Naive B cell (primary cell): ENCODE measurements around the gene SPTBN5. TPM values are rescaled to one million over a fixed set of nuclear protein-coding genes. Genes with fewer than 3 reads are reported as not detected.
"Not testable (repeated sequence)": the region's sequence is repeated elsewhere in the genome, so short reads cannot be mapped to it uniquely, and the experiment has no call there.

Source experiments
- ATAC-seq, 2 donors: fragments of 150-1000 bp; cut with Tn5 transposase; 2 replicates each; pipeline ENCODE4 v1.10.0; 2021; ENCODE audit warnings: low read depth in 2 of 2, mild to moderate bottlenecking in 2 of 2, moderate library complexity in 2 of 2
- DNase-seq: peaks from one replicate; pipeline ENCODE4 v3.0.0; 2022
- H3K27ac Mint-ChIP-seq, 6 donors: one replicate each; pipeline ENCODE4 v1.8.0; 2020 to 2022; ENCODE audit warnings: mild to moderate bottlenecking in 6 of 6, mixed read lengths in 6 of 6, moderate library complexity in 5 of 6, inconsistent platforms in 2 of 6
- H3K27me3 Mint-ChIP-seq, 3 donors: one replicate each; pipeline ENCODE4 v1.8.0; 2021 to 2022; ENCODE audit warnings: mixed read lengths in 3 of 3, mild to moderate bottlenecking in 1 of 3
- H3K36me3 Mint-ChIP-seq, 2 donors: one replicate each; pipeline ENCODE4 v1.8.0; 2020 to 2022; ENCODE audit warnings: mixed read lengths in 2 of 2, inconsistent platforms in 1 of 2, mild to moderate bottlenecking in 1 of 2
- H3K4me1 Mint-ChIP-seq, 3 donors: one replicate each; pipeline ENCODE4 v1.8.0; 2020 to 2022; ENCODE audit warnings: mixed read lengths in 3 of 3, inconsistent platforms in 1 of 3, mild to moderate bottlenecking in 1 of 3, moderate library complexity in 1 of 3
- H3K4me3 Mint-ChIP-seq, 8 donors: one replicate each; pipeline ENCODE4 v1.8.0; 2020 to 2022; ENCODE audit warnings: mild to moderate bottlenecking in 8 of 8, mixed read lengths in 8 of 8, moderate library complexity in 8 of 8, inconsistent platforms in 2 of 8
- H3K9me3 Mint-ChIP-seq, 7 donors: one replicate each; pipeline ENCODE4 v1.8.0; 2020 to 2022; ENCODE audit warnings: mixed read lengths in 7 of 7, mild to moderate bottlenecking in 5 of 7, inconsistent platforms in 2 of 7, moderate library complexity in 1 of 7
- polyA plus RNA-seq, 6 donors: library from polyadenylated mRNA; unstranded; fragments of 300-500 nt; fragmentation: Illumina TruSeq; gene quantifications; one replicate each; pipeline ENCODE4 v1.2.3, GENCODE V29; 2021; ENCODE audit warnings: low read depth in 6 of 6

SPTBN5 gene
- polyA plus RNA-seq, 6 donors from 2014 or later = not detected

DNA sequence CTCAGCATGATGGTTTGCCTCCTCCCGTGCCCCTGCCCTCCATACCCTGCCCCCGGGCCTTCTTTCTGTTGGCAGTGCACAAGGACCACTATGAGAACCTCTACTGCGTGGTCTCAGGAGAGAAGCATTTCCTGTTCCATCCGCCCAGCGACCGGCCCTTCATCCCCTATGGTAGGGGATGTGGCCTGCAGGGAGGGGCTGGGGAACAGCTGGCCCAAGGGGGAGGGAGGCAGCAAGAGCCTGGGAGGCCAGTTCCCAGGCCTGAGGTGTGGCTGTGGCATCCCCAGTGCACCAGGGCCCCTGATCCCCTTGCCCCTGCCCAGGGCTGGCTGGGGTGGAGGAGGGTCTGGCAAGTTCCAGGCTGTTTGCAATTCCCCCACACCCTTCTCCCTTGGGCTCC, 57.8 kb downstream of the SPTBN5 start:
- Mint-ChIP-seq H3K9me3 (no peaks in the 10 kb centered on the region), H3K4me1 (peaks cover 20 to 24% (median 24%) of the 10 kb centered on the region in 3 donors), H3K36me3 (no peaks in the 10 kb centered on the region), H3K27me3 (no peaks in the 10 kb centered on the region), H3K27ac (no peak overlapping the region), H3K4me3 (no peak overlapping the region)
- DNase-seq (no peak), ATAC-seq (no peak)

DNA sequence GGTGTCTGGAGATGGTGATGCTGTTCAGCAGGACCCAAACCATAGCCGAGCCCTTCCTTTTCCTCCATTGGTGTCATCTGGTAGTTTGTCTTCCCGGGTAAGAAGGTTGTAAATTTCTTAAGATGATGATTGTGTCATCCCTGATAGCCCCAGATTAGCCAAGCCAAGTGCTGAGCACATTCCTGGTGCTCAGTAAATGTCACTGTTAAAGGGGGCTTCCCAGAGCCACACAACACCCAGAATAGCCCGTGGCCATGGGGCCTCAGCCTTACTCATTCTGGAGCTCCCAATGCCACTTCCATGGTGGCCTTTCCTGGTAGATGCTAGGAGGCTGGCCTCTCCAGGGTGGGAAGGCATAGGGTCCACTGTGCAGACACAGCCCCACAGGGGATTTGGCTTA, 59.8 kb downstream of the SPTBN5 start:
- no peaks in the 10 kb centered on the region for H3K9me3 Mint-ChIP-seq
- peak overlapping the region in 1 of 6 donors; percentile 3 for H3K27ac Mint-ChIP-seq
- ATAC-seq (no peak), DNase-seq (no peak)
- peaks cover 24 to 34% (median 24%) of the 10 kb centered on the region in 3 donors for H3K4me1 Mint-ChIP-seq
- H3K27me3 Mint-ChIP-seq = no peaks in the 10 kb centered on the region
- no peak overlapping the region for H3K4me3 Mint-ChIP-seq
- no peaks in the 10 kb centered on the region for H3K36me3 Mint-ChIP-seq

DNA sequence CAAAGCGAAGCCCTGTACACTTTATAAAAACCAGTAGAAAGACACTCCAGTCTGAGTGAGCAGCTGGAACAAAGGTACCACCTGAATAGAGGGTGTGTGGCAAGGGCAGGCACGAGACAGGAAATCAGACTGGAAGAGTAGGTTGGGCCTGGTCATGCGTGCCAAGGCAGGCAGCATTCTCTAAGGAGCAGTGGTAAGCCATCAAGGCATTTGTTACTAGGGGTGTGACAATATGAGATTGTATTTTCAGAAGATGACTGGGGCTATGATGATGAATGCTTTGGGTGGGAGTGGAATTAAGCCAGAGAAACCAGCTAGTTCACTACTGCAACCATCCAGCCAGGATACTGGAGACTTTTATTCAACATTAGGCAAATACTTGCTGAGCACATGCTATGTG, 61.0 kb downstream of the SPTBN5 start:
- Mint-ChIP-seq H3K4me1 (peaks cover 33 to 44% (median 33%) of the 10 kb centered on the region in 3 donors), H3K9me3 (no peaks in the 10 kb centered on the region), H3K27ac (peak overlapping the region in 2 of 6 donors; percentile 13 to 47), H3K36me3 (no peaks in the 10 kb centered on the region), H3K27me3 (no peaks in the 10 kb centered on the region), H3K4me3 (peak overlapping the region in 1 of 8 donors; percentile 8)
- DNase-seq (no peak), ATAC-seq (peak in 1 of 2 donors; percentile 11)

DNA sequence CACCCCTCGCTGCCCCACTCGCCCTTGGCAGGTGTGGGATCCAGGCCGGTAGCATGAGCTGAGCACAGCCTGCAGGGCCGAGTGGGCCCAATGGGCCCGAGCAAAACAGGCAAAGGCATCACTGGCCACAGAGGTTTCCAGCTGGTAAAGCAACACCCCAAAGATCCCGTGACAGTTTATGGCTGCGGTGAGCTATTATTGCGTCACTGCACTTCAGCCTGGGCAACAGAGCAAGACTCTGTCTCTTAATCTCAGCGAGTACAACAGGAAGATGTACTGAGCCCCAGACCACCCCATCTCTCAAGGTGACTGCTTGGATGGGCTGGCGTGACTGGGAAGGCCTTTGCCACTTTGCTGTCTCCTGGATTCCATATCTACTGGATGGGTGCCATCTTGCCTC, 61.6 kb downstream of the SPTBN5 start:
- no peak for ATAC-seq
- H3K27ac Mint-ChIP-seq = peak overlapping the region in 1 of 6 donors; percentile 33
- no peaks in the 10 kb centered on the region for H3K27me3 Mint-ChIP-seq
- no peaks in the 10 kb centered on the region for H3K9me3 Mint-ChIP-seq
- DNase-seq = no peak
- H3K4me3 Mint-ChIP-seq = peak overlapping the region in 1 of 8 donors; percentile 33
- H3K36me3 Mint-ChIP-seq = no peaks in the 10 kb centered on the region
- H3K4me1 Mint-ChIP-seq = peaks cover 33 to 47% (median 36%) of the 10 kb centered on the region in 3 donors

DNA sequence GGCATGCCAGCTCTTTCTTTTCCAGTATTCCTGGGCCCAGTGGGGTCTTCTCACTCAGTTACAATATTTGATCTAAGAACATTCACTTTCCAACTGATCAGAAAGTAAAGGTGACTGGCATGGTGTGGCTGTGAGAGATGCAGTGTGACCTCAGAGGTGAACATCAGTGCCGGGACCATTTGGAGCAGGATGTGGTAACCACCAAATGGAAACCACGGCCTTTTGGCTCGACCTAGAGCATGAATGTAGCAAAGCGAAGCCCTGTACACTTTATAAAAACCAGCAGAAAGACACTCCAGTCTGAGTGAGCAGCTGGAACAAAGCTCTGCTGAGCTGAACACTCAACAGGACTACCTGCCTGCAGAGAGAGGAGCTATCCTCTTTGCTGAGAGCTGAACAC, 62.6 kb downstream of the SPTBN5 start:
- H3K27ac Mint-ChIP-seq = peak overlapping the region in 3 of 6 donors; percentile 52 to 75 (median 74)
- ATAC-seq, H3K9me3 Mint-ChIP-seq, H3K36me3 Mint-ChIP-seq, H3K27me3 Mint-ChIP-seq, DNase-seq: not testable (repeated sequence)
- H3K4me3 Mint-ChIP-seq = peak overlapping the region in 1 of 8 donors; percentile 48
- H3K4me1 Mint-ChIP-seq = peaks cover 33 to 48% (median 40%) of the 10 kb centered on the region in 3 donors

DNA sequence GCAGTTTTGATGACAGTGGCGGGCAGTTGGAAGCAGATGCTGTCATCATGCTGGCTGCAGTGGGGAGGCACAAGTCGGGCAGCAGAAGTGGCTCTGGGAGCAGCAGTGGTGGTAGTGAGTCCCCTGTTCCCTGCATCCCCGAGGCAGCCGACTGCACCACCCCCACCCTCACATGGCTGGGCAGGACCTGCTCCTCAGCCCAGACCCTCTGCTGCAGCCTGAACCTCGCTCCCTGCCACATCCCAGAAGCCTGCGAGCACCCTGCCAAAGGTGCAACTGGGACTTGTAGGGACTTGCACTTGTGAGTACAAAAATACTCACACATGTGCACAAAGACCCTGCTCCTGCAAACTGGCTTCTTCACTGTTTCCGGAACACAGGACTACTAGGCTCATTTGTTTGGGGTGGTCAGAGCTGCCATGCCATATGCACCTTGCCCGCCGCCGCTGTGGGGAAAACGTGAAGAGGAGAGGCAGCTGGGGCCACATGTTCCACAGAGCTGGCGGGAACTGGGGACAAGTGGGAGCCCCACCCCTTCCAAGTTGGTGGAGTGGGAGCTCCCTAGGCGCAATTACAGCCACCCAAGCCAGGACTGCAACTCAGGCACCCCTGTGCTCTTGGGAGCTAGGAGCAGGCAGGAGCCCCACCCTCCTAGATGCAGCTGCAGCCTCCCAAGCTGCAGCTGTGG, 63.8 kb downstream of the SPTBN5 start:
- H3K4me3 Mint-ChIP-seq = peak overlapping the region in 1 of 8 donors; percentile 20
- H3K27ac Mint-ChIP-seq = no peak overlapping the region
- H3K4me1 Mint-ChIP-seq = peaks cover 22 to 48% (median 40%) of the 10 kb centered on the region in 3 donors
- ATAC-seq (no peak), DNase-seq (no peak)
- no peaks in the 10 kb centered on the region for H3K27me3 Mint-ChIP-seq
- H3K36me3 Mint-ChIP-seq = no peaks in the 10 kb centered on the region
- no peaks in the 10 kb centered on the region for H3K9me3 Mint-ChIP-seq

DNA sequence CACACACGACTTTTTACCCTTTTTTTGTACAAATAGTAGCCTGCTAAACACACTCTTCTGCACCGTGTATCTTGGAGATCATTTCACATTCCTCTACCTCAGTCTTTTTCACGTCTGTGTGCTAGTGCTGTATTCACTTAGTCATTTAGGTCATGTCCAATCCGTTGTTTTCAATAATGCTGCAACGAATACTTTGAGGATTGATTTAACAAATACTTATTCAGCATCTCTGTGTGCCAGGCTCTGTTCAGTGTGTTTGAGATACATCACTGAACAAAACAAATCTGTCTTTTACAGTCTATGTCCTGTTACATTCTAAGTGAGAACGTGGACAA, 65.1 kb downstream of the SPTBN5 start:
- DNase-seq = no peak
- Mint-ChIP-seq H3K27ac (peak overlapping the region; percentile 2 to 96 (median 90)), H3K4me1 (peaks cover 22 to 48% (median 35%) of the 10 kb centered on the region in 3 donors), H3K9me3 (no peaks in the 10 kb centered on the region), H3K36me3 (no peaks in the 10 kb centered on the region), H3K27me3 (no peaks in the 10 kb centered on the region), H3K4me3 (peak overlapping the region; percentile 83 to 98 (median 94))
- ATAC-seq = no peak

DNA sequence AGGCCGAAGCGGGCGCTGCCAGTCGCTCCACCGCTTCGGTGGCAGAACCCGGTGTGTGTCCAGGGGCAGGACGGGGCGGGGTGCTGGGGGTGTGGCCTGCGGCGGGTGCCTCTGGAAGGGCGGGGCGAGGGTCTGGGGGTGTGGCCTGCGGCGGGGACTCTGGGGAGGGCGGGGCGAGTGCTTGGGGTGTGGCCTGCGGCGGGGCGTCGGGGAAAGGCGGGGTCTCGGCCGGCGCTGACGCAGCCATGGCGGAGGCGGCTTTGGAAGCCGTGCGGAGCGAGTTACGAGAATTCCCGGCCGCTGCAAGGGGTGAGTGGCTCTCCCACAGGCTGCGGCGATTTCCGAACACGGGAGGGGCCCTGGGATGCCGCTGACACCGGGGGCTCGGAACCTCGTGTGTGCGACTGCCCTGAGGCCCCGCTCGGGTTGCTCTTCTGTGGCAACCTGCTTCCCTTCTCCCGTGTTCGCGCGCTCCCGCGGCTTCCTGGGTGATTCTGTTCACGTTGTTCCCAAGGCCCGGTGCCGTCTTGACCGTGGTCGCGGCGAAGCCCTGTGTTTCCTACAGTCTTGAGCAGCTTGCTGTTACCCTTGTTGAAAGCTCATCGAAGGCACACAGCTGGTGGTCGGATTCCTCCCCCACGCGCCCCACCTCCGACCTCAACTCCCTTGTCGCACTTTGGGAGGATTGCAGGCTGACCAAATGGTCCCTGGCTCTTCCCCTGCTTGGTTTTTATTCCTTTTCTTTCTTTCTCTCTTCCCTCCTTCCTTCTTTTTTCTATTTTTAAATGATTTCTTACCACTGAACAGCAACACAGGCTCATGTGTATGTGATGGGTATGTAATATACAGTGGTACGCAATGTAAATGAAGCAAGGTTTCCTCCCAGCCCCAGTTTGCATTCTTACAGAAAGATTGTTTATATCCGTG, 65.7 kb downstream of the SPTBN5 start, which contains the start of gene JMJD7:
TSS of gene JMJD7 (plus strand) at position 213 of the 927 bp plus-strand sequence. CDS start at position 246, 33 bp downstream.
- H3K4me3 Mint-ChIP-seq = peak within 1 kb of the TSS; percentile 83 to 98 (median 94)
- peak within 1 kb of the TSS; percentile 83 to 96 (median 91) for H3K27ac Mint-ChIP-seq
- H3K9me3 Mint-ChIP-seq = no peaks in the 10 kb centered on the region
- H3K4me1 Mint-ChIP-seq = peaks cover 22 to 44% (median 31%) of the 10 kb centered on the region in 3 donors
- ATAC-seq (peak; percentile 90 to 94), DNase-seq (peak; percentile 88)
- H3K36me3 Mint-ChIP-seq = no peaks in the 10 kb centered on the region
- no peaks in the 10 kb centered on the region for H3K27me3 Mint-ChIP-seq

DNA sequence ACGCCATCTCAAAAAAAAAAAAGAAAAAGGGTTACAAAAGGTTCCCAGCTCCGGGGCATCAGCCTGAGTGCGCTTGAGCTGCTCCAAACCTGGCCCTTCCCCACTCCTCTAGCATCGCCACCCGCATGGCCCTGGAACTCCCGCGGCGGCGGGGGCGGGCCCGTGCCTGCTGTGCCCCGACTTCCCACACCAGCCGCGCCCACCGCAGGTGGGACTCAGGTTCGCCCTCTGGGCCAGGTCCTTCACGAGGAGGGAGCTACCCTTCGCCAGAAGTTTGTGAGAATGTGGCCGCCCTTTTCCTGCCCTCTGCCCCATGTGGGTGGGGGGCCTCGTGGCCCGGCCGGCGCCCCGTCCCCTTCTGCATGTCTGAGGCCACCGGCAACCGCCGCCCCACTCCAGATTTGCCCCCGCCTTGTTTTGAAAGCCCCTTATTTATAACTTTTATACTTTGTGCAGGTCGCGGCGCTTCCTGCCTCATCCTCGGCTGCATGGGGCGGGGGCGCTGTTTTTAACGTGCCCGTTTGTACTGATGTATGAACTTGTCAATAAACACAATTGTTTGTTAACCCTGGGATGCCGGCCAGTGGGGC, 66.5 kb downstream of the SPTBN5 start:
- Mint-ChIP-seq H3K4me1 (peaks cover 15 to 36% (median 23%) of the 10 kb centered on the region in 3 donors), H3K36me3 (no peaks in the 10 kb centered on the region), H3K27me3 (no peaks in the 10 kb centered on the region), H3K4me3 (peak overlapping the region; percentile 83 to 98 (median 94)), H3K27ac (peak overlapping the region; percentile 49 to 95 (median 89)), H3K9me3 (no peaks in the 10 kb centered on the region)
- DNase-seq = no peak
- peak; percentile 17 to 25 for ATAC-seq

DNA sequence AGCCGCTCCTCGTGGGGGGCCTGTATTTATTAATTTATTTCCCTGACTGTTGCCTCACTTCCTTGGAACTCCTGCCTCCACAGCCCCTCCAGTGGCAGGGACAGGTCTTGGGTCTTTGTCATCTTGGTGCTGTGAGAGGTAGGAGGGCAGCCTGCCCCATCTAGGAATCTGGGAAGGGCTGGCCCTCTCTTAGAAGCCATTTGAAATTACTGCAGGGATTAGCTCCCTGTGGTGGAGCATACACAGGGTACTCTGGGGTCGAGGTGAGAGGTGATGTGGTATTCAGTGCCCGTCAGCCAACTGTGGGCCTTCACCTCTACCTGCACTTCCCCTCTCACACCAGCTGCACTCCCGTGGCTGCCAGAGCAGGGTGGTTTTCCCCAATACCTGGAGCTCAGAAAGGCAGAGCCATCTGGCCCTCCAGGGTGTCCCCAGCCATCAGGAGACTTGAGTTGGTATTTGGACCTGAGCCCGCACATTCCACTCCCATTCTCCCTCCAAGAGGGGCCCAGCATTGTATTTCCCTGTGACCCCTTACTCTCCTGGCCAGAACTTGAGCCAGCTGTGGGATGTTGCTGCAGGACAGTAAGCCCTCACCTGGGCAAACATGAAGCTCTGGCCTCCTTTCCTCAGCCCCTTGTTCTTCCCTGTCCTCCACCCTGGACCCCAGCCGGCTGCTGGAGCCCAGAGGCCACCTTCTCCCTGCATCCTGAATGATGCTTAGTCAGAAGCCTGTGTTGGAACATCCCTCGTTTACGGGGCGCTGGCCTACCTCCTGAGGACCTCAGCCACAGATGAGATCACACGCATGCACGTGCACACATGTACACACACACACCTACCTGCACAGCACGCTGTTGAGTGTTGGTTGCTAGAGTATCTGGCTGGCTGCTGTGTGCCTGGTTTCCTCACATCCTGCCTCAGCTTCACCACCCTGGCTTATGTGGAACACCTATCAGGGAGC, 68.0 kb downstream of the SPTBN5 start:
- Mint-ChIP-seq H3K9me3 (no peaks in the 10 kb centered on the region), H3K4me1 (peaks cover 9 to 24% (median 19%) of the 10 kb centered on the region in 3 donors), H3K36me3 (no peaks in the 10 kb centered on the region), H3K27me3 (no peaks in the 10 kb centered on the region), H3K27ac (peak overlapping the region in 3 of 6 donors; percentile 31 to 89 (median 67)), H3K4me3 (peak overlapping the region in 7 of 8 donors; percentile 49 to 98 (median 94))
- no peak for DNase-seq
- ATAC-seq = no peak

DNA sequence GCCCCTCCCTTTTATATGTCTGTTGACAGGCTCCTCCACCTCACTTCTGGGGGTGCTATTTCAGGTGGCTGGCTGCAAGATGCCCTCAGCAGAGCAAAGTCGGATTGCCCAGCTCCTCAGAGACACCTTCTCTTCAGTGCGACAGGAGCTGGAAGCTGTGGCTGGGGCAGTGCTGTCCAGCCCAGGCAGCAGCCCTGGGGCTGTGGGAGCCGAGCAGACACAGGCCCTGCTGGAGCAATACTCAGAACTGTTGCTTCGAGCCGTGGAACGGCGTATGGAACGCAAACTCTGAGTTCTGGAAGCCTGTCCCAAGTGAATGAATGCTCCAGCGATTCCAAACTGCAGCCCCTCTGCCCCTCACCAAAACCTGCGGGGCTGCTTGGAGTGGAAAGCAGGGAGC, 68.7 kb downstream of the SPTBN5 start:
- H3K27me3 Mint-ChIP-seq = no peaks in the 10 kb centered on the region
- ATAC-seq (no peak), DNase-seq (no peak)
- peaks cover 9 to 24% (median 19%) of the 10 kb centered on the region in 3 donors for H3K4me1 Mint-ChIP-seq
- H3K36me3 Mint-ChIP-seq = no peaks in the 10 kb centered on the region
- H3K9me3 Mint-ChIP-seq = no peaks in the 10 kb centered on the region
- H3K4me3 Mint-ChIP-seq = peak overlapping the region in 2 of 8 donors; percentile 9 to 45
- peak overlapping the region in 1 of 6 donors; percentile 89 for H3K27ac Mint-ChIP-seq

DNA sequence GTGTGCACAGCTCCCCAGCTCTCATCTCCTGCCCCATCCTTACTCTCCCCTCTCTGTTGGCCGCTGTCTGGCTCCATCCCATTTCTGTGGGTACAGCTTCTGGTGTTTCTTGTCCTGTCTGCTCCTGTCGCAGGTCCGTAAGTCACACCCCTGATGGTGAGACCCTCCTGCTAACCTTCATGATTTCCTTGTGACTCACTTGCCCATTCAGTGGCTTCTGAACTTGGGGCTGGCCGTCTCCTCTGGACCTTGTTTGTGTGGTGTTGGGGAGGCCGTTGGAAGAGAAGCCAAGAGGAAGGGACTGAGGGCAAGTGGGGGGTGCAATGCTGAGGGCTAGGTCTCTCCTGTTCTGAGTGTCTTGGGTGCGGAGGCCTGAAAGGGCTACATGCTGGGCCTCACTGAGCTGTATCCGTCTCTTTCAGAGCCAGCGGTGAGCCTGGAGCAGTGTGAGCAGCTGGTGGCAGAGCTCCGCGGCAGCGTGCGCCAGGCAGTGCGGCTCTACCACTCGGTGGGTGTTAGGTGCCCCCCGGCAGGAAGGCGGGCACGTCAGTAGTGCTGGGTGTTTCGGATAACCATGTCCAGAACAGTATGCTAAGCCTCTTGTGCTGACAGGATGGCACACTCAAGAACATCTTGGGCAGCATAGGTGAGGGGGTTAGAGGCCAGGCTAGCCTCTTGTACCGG, 69.6 kb downstream of the SPTBN5 start:
- Mint-ChIP-seq H3K9me3 (no peaks in the 10 kb centered on the region), H3K27ac (peak overlapping the region in 1 of 6 donors; percentile 57), H3K27me3 (no peaks in the 10 kb centered on the region), H3K4me1 (peaks cover 9 to 17% (median 17%) of the 10 kb centered on the region in 3 donors), H3K4me3 (peak overlapping the region in 1 of 8 donors; percentile 45), H3K36me3 (peaks cover 0 to 7% of the 10 kb centered on the region in 2 donors)
- DNase-seq = no peak
- ATAC-seq = no peak
